ENCODE measurements around the gene ALX3.

Gene ALX3

GRCh38 chr1:110011527-110012041 lies 58.9 kb downstream of the ALX3 start:
- H3K9me3 ChIP-seq (ENCODE audit: control insufficient read depth in 1 of 2, low read length in 2 of 2): no peaks in the 10 kb centered on the region
- H3K36me3 ChIP-seq (ENCODE audit: control insufficient read depth in 1 of 2, insufficient read depth in 2 of 2, low read length in 2 of 2): peaks cover 57 to 61% of the 10 kb centered on the region in 2 donors
- H3K4me1 ChIP-seq (ENCODE audit: control insufficient read depth in 1 of 2, insufficient read depth in 2 of 2, low read length in 2 of 2): peaks cover 0 to 19% of the 10 kb centered on the region in 2 donors
- H3K4me3 ChIP-seq (ENCODE audit: low read depth in 1 of 2, low read length in 2 of 2): no peak overlapping the region
- H3K27ac ChIP-seq (ENCODE audit: low read length): no peak overlapping the region
- H3K27me3 ChIP-seq (ENCODE audit: low read depth, low read length): no peaks in the 10 kb centered on the region

All from muscle layer of duodenum (tissue), 2 donors.